Measurements from ENCODE around the gene ADAMTS16. TPM values are rescaled to one million over a fixed set of nuclear protein-coding genes. Genes with fewer than 3 reads are reported as not detected.

ADAMTS16 gene
- total RNA-seq, 4 donors from 2014 or later: 1.5 to 2.8 (median 2.0) TPM

GRCh38 chr5:5235685-5236084, 95.6 kb downstream of the ADAMTS16 start:
- Histone ChIP-seq H3K9me3 (no peaks in the 10 kb centered on the region), H3K4me1 (no peaks in the 10 kb centered on the region), H3K27me3 (no peaks in the 10 kb centered on the region), H3K27ac (no peak overlapping the region), H3K4me3 (no peak overlapping the region), H3K36me3 (no peaks in the 10 kb centered on the region)
- TF ChIP-seq, protein P1, sequence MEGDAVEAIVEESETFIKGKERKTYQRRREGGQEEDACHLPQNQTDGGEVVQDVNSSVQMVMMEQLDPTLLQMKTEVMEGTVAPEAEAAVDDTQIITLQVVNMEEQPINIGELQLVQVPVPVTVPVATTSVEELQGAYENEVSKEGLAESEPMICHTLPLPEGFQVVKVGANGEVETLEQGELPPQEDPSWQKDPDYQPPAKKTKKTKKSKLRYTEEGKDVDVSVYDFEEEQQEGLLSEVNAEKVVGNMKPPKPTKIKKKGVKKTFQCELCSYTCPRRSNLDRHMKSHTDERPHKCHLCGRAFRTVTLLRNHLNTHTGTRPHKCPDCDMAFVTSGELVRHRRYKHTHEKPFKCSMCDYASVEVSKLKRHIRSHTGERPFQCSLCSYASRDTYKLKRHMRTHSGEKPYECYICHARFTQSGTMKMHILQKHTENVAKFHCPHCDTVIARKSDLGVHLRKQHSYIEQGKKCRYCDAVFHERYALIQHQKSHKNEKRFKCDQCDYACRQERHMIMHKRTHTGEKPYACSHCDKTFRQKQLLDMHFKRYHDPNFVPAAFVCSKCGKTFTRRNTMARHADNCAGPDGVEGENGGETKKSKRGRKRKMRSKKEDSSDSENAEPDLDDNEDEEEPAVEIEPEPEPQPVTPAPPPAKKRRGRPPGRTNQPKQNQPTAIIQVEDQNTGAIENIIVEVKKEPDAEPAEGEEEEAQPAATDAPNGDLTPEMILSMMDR (IDR thresholded peaks at IDR 0.05): no peak
- no peak for TF ChIP-seq POLR2A (IDR thresholded peaks at IDR 0.05)
- TF ChIP-seq EP300 (IDR thresholded peaks at IDR 0.05): no peak
- no peak for DNase-seq (ENCODE audit: low spot score in 2 of 2)
- WGBS, 2 donors: 43 to 59% methylated on average over 4 of the region's 4 CpGs

GRCh38 chr5:5239191-5239590, 99.1 kb downstream of the ADAMTS16 start:
- H3K4me3 ChIP-seq: no peak overlapping the region
- 83 to 87% methylated on average over 10 of the region's 10 CpGs for WGBS, 2 donors

DNA sequence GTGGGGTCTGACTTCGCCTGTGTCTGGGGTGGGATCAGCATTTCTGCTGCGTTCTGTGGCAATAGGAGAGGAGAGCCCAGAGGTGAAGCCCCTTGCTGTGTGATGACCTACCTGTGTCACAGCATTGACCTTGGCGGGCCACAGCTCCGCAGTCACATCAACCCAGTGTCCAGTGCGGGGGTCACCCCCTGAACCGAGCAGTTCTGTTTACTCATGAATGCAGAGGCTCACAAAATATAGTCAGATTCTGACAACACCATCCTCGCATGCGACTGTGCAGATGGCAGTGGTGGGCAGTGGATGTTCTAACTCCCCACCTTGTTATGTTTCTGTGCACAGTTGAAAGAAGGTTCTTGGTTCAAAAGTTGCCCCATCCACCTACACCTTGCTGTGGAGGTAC, 100.1 kb downstream of the ADAMTS16 start:
- WGBS, 2 donors: 94 to 98% methylated on average over 8 of the region's 8 CpGs
- Histone ChIP-seq H3K4me1 (no peaks in the 10 kb centered on the region), H3K9me3 (no peaks in the 10 kb centered on the region), H3K27ac (no peak overlapping the region), H3K27me3 (no peaks in the 10 kb centered on the region), H3K36me3 (no peaks in the 10 kb centered on the region), H3K4me3 (no peak overlapping the region)
- DNase-seq (ENCODE audit: low spot score in 2 of 2): no peak
- TF ChIP-seq EP300 (IDR thresholded peaks at IDR 0.05): no peak
- TF ChIP-seq, protein P1 (IDR thresholded peaks at IDR 0.05): no peak
- TF ChIP-seq POLR2A (IDR thresholded peaks at IDR 0.05): no peak

More at GRCh38 chr5:5239191-5239590, 99.1 kb downstream of the ADAMTS16 start:
- Histone ChIP-seq H3K36me3 (no peaks in the 10 kb centered on the region), H3K4me1 (no peaks in the 10 kb centered on the region), H3K9me3 (no peaks in the 10 kb centered on the region), H3K27me3 (no peaks in the 10 kb centered on the region), H3K27ac (no peak overlapping the region)
- no peak for DNase-seq (ENCODE audit: low spot score in 2 of 2)
- TF ChIP-seq EP300 (IDR thresholded peaks at IDR 0.05) (no peak), POLR2A (IDR thresholded peaks at IDR 0.05) (no peak)
- TF ChIP-seq, protein P1 (IDR thresholded peaks at IDR 0.05): no peak

DNA sequence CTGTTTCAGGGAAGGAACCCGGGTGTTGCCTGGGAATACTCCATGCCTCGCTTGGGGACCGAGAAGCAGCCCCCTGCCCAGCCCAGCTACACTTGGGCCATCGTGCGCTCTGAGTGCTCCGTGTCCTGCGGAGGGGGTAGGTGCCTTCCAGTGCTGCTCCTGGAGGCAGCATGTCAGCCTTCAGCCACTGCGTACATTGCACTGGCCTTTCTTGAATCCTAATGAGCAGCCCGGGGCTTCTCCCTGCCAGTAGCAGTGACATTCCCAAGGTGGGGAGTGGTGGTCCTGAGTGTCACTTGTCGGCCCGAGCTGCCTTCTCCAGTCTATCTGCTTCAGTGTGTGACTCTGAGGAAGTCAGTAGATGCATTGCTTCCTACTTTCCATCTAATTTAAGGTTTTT, 101.9 kb downstream of the ADAMTS16 start:
- no peak for DNase-seq (ENCODE audit: low spot score in 2 of 2)
- 86 to 91% methylated on average over 11 of the region's 11 CpGs for WGBS, 2 donors
- Histone ChIP-seq H3K36me3 (no peaks in the 10 kb centered on the region), H3K4me3 (no peak overlapping the region), H3K27ac (no peak overlapping the region), H3K4me1 (no peaks in the 10 kb centered on the region), H3K27me3 (no peaks in the 10 kb centered on the region), H3K9me3 (no peaks in the 10 kb centered on the region)
- TF ChIP-seq EP300 (IDR thresholded peaks at IDR 0.05) (no peak), POLR2A (IDR thresholded peaks at IDR 0.05) (no peak)
- TF ChIP-seq, protein P1 (IDR thresholded peaks at IDR 0.05): no peak

DNA sequence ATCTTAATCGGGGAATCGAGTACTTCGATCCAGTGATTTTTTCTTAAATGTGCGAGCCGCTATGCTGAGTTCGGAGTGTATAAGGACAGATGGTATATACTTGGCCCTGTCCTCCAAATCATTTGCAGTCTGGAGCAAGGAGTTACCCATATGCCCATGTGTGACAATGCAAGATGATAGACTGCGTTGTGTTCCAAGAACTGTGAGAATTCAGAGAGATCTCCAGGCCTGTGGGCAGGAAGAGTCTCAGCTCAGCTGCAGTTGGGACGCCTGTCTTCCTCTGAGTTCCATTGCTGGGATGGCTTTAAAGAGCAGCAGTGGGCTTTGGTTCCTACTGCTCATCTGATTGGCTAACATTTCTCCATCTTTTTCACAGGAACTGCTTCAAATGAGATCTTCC, 106.6 kb downstream of the ADAMTS16 start:
- Histone ChIP-seq H3K27ac (no peak overlapping the region), H3K9me3 (no peaks in the 10 kb centered on the region), H3K4me3 (no peak overlapping the region), H3K27me3 (no peaks in the 10 kb centered on the region), H3K36me3 (no peaks in the 10 kb centered on the region), H3K4me1 (no peaks in the 10 kb centered on the region)
- TF ChIP-seq, protein P1 (IDR thresholded peaks at IDR 0.05): no peak
- TF ChIP-seq POLR2A (IDR thresholded peaks at IDR 0.05) (no peak), EP300 (IDR thresholded peaks at IDR 0.05) (no peak)
- DNase-seq (ENCODE audit: low spot score in 2 of 2): no peak
- 93 to 97% methylated on average over 8 of the region's 8 CpGs for WGBS, 2 donors
